Fibroblast of the aortic adventitia (primary cell): ENCODE results near the gene TBC1D9B. TPM values are rescaled to one million over a fixed set of nuclear protein-coding genes. Genes with fewer than 3 reads are reported as not detected.

Experiments used
- DNase-seq: peaks from one replicate; pipeline ENCODE4 v3.0.0-alpha.2; 2010; ENCODE audit warnings: low read depth
- H3K4me3 ChIP-seq: 2 replicates; pipeline ENCODE4 v1.5.1; 2011; ENCODE audit warnings: low read depth, mild to moderate bottlenecking, control low read depth, low read length, moderate library complexity
- small RNA-seq: library from RNA; depleted of rRNA; stranded (forward); fragments of <200 nt; gene quantifications from one replicate; pipeline ENCODE3, GENCODE V24; 2012
- total RNA-seq: library from RNA; depleted of rRNA; stranded (reverse); fragments of >200 nt; gene quantifications from 2 replicates; pipeline ENCODE4 v1.2.3, GENCODE V29; 2012; ENCODE audit warnings: low replicate concordance
- TF ChIP-seq, protein P1 (sequence below): IDR thresholded peaks from 2 replicates; pipeline ENCODE4 v1.5.1; 2011; ENCODE audit warnings: mild to moderate bottlenecking, low read length, control low read depth, inconsistent platforms; ENCODE audit not compliant: insufficient read depth

TBC1D9B gene
- total RNA-seq, 1 donor, result 70.9 TPM

DNA sequence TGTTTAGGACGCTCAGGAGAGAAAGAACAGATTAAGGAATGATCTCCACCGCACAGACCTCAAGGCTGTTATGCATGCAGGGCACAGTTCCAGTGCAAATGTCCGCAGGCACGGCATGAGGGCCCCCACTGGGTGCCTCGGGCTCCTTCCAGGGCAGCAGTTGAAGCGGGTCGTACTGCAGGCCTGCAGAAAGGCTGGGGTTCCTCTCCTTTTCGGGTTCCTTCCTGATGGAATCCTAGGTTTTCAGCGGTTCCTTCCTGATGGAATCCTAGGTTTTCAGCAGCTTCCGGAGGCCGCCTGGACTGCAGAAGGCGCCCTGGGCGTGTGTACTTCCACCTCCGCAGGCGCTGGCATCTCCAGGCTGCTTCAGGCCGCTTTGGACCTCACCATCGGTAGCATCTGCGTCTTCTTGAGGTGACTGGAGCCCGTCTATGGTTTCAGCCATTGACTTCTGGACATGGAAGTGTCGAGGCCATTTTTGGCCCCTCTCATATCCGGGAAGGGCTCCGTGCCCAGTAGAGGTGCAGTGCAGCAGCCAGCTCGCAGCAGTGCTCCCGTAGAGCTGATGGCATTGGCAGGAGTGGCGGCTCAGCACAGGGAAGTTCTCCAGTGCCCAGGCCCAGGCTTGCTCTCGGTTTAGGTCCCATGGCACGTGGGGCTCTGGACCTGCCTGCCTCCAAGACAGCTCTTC, 95.4 kb downstream of the TBC1D9B start:
- no peak overlapping the region for H3K4me3 ChIP-seq
- TF ChIP-seq, protein P1, sequence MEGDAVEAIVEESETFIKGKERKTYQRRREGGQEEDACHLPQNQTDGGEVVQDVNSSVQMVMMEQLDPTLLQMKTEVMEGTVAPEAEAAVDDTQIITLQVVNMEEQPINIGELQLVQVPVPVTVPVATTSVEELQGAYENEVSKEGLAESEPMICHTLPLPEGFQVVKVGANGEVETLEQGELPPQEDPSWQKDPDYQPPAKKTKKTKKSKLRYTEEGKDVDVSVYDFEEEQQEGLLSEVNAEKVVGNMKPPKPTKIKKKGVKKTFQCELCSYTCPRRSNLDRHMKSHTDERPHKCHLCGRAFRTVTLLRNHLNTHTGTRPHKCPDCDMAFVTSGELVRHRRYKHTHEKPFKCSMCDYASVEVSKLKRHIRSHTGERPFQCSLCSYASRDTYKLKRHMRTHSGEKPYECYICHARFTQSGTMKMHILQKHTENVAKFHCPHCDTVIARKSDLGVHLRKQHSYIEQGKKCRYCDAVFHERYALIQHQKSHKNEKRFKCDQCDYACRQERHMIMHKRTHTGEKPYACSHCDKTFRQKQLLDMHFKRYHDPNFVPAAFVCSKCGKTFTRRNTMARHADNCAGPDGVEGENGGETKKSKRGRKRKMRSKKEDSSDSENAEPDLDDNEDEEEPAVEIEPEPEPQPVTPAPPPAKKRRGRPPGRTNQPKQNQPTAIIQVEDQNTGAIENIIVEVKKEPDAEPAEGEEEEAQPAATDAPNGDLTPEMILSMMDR, result no peak
- DNase-seq, result no peak

Small RNAs within 50 kb of the gene (small RNA-seq; reads per million reads assigned to genes)
- not detected for gene RF00019

Other genes starting within 250 kb of the TBC1D9B start
- not detected in 2 replicates for gene CBY3, start 226.9 kb downstream of the TBC1D9B start, total RNA-seq
- gene CANX, start 208.9 kb downstream of the TBC1D9B start, total RNA-seq, result 645 and 1,866 TPM in 2 replicates
- 4.7 and 9.9 TPM in 2 replicates for gene MAML1, start 175.1 kb downstream of the TBC1D9B start, total RNA-seq
- gene LTC4S, start 113.9 kb downstream of the TBC1D9B start, total RNA-seq, result 1.5 and 3.3 TPM in 2 replicates
- gene MGAT4B, start 101.0 kb downstream of the TBC1D9B start, total RNA-seq, result 106 and 141 TPM in 2 replicates
- 596 and 1,869 TPM in 2 replicates for gene SQSTM1, start 87.0 kb downstream of the TBC1D9B start, total RNA-seq
- 3.5 and 11.0 TPM in 2 replicates for gene MRNIP, start 49.1 kb downstream of the TBC1D9B start, total RNA-seq
- 21.7 and 27.3 TPM in 2 replicates for gene RNF130, start 163.9 kb upstream of the TBC1D9B start, total RNA-seq